ENCODE data around the gene IL13RA1. TPM values are rescaled to one million over a fixed set of nuclear protein-coding genes. Genes with fewer than 3 reads are reported as not detected.

Gene IL13RA1
- total and polyA plus RNA-seq, 8 donors = 18.5 to 110 (median 39.5) TPM

DNA sequence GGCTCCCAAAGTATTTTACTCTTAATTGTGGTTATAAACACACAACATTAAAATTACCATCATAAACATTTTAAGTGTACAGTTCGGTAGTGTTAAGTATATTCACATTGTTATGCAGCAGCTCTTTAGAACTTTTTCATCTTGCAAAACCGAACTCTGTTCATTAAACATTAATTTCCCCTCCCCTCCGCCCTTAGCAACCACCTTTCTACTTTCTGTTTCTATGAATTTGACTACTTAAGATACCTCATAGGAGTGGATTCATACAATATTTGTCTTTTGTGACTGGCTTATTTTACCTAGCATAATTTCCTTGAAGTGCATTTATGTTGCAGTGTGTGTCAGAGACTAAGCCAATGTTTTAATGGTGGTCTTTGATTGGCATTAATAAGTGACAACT, 32.6 kb downstream of the IL13RA1 start:
- TF ChIP-seq POLR2AphosphoS5 (IDR thresholded peaks at IDR 0.05) = no peak
- TF ChIP-seq EP300 (IDR thresholded peaks at IDR 0.05) = no peak
- no peak for TF ChIP-seq POLR2A (IDR thresholded peaks at IDR 0.05)
- TF ChIP-seq, protein P1, sequence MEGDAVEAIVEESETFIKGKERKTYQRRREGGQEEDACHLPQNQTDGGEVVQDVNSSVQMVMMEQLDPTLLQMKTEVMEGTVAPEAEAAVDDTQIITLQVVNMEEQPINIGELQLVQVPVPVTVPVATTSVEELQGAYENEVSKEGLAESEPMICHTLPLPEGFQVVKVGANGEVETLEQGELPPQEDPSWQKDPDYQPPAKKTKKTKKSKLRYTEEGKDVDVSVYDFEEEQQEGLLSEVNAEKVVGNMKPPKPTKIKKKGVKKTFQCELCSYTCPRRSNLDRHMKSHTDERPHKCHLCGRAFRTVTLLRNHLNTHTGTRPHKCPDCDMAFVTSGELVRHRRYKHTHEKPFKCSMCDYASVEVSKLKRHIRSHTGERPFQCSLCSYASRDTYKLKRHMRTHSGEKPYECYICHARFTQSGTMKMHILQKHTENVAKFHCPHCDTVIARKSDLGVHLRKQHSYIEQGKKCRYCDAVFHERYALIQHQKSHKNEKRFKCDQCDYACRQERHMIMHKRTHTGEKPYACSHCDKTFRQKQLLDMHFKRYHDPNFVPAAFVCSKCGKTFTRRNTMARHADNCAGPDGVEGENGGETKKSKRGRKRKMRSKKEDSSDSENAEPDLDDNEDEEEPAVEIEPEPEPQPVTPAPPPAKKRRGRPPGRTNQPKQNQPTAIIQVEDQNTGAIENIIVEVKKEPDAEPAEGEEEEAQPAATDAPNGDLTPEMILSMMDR (IDR thresholded peaks at IDR 0.05) = no peak

DNA sequence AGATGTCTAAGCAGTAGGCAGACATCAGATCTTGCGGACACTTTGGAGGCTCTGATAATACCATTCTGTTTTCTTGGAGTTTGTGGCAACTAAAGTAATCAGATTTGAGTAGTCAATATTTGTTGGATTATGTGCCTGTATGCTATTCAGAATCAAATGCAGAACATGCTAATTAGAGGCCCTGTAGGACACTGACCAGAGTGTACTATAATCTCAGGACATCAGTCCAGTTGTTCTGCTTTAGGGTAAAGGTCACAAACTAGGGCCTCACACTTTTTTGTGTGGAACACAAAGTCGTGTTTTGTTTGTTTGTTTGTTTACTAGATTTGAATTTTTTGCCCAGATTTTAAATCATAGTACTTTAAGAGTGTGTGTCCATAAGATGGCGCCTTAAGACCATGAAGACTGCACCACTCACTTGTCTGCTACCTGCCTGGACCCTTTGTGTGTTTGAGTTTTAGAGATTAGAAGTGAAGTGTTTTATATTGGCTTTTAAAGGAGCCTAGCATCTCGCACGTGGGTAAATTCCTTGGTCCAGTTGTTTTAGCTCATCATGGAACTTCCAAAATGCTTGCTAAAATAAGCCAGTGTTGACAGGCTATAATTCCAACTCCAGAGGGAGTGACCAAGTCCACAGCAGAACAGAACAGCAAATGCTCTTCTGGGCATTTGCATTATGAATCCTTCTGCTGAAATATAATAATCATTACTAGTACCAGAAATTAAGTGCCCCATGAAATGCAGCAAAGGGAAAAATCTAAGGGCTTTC, 34.7 kb downstream of the IL13RA1 start:
- H3K27me3 ChIP-seq = no peaks in the 10 kb centered on the region
- peak in 1 of 2 donors; percentile 38 for DNase-seq
- WGBS, 5 donors = 34 to 55% (median 47%) methylated on average over 5 of the region's 5 CpGs
- intact Hi-C loops (cut with DNase I; ENCODE audit: low total_unique reads) = no loop called here
- peaks cover 0 to 23% (median 12%) of the 10 kb centered on the region in 4 donors for H3K36me3 ChIP-seq
- H3K4me1 ChIP-seq = peaks cover 0 to 6% (median 3%) of the 10 kb centered on the region in 4 donors
- H3K4me3 ChIP-seq = no peak overlapping the region
- TF ChIP-seq POLR2AphosphoS5 (IDR thresholded peaks at IDR 0.05) (no peak), POLR2A (IDR thresholded peaks at IDR 0.05) (no peak), EP300 (IDR thresholded peaks at IDR 0.05) (no peak)
- TF ChIP-seq, protein P1 (IDR thresholded peaks at IDR 0.05) = no peak
- no peaks in the 10 kb centered on the region for H3K9me3 ChIP-seq
- peak overlapping the region in 1 of 5 donors; percentile 1 for H3K27ac ChIP-seq

More for the DNA sequence above, 32.6 kb downstream of the IL13RA1 start:
- intact Hi-C loops (cut with DNase I; ENCODE audit: low total_unique reads) = no loop called here
- Histone ChIP-seq H3K9me3 (no peaks in the 10 kb centered on the region), H3K4me3 (no peak overlapping the region), H3K27ac (no peak overlapping the region), H3K27me3 (no peaks in the 10 kb centered on the region), H3K4me1 (peaks cover 0 to 13% (median 3%) of the 10 kb centered on the region in 4 donors), H3K36me3 (peaks cover 0 to 21% (median 10%) of the 10 kb centered on the region in 4 donors)
- 44 to 70% (median 53%) methylated on average over 3 of the region's 3 CpGs for WGBS, 5 donors
- peak in 1 of 2 donors; percentile 42 for DNase-seq

DNA sequence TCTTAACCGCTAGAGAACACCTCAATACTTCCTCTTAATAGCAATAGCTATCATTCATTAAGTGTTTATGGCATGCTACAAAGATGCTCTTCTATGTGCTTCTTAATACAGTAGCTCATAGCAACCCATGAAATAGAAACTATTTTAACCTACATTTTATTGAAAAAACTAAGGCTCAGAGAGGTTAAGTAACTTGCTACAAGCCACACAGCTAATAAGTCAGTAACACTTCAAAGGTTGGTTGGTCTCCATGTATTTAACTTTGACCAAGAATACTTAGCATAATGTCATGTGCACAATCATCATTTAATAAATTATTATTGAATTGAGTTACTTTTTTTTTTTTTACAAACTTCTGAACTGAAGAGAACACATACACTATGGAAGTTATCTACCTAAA, 36.1 kb downstream of the IL13RA1 start:
- no peak for DNase-seq
- H3K27me3 ChIP-seq = no peaks in the 10 kb centered on the region
- 76 to 100% (median 92%) methylated on average over 1 of the region's 1 CpG for WGBS, 5 donors
- peaks cover 0 to 6% (median 3%) of the 10 kb centered on the region in 4 donors for H3K4me1 ChIP-seq
- no peak overlapping the region for H3K4me3 ChIP-seq
- no peaks in the 10 kb centered on the region for H3K9me3 ChIP-seq
- H3K36me3 ChIP-seq = peaks cover 0 to 28% (median 18%) of the 10 kb centered on the region in 4 donors
- no peak overlapping the region for H3K27ac ChIP-seq
- intact Hi-C loops (cut with DNase I; ENCODE audit: low total_unique reads) = no loop called here
- TF ChIP-seq EP300 (IDR thresholded peaks at IDR 0.05) = no peak
- TF ChIP-seq, protein P1 (IDR thresholded peaks at IDR 0.05) = no peak
- no peak for TF ChIP-seq POLR2AphosphoS5 (IDR thresholded peaks at IDR 0.05)
- no peak for TF ChIP-seq POLR2A (IDR thresholded peaks at IDR 0.05)

DNA sequence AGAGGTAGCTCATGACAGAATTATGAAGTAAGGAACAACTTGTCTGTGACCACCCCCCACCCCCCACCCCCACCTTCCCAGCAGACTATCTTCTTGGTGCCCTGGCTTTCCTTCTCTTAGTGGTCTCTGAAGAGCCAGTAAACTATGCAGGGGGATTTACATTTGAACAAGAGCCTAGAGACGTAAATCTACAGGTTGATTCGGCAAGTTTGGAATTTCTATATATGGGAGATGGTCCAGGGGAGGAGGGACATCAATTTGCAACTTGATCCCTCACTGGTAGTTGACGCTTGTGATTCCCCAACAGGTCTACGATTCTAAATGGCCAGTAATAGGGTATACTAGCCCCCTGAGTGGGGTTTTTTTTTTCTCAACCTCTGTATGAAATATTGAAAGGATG, 36.7 kb downstream of the IL13RA1 start:
- Histone ChIP-seq H3K4me3 (no peak overlapping the region), H3K9me3 (no peaks in the 10 kb centered on the region), H3K36me3 (peaks cover 0 to 29% (median 19%) of the 10 kb centered on the region in 4 donors), H3K27ac (no peak overlapping the region), H3K27me3 (no peaks in the 10 kb centered on the region), H3K4me1 (peaks cover 0 to 6% (median 3%) of the 10 kb centered on the region in 4 donors)
- 54 to 84% (median 63%) methylated on average over 4 of the region's 4 CpGs for WGBS, 5 donors
- TF ChIP-seq POLR2A (IDR thresholded peaks at IDR 0.05) = no peak
- TF ChIP-seq POLR2AphosphoS5 (IDR thresholded peaks at IDR 0.05) = no peak
- TF ChIP-seq, protein P1 (IDR thresholded peaks at IDR 0.05) = no peak
- TF ChIP-seq EP300 (IDR thresholded peaks at IDR 0.05) = no peak
- intact Hi-C loops (cut with DNase I; ENCODE audit: low total_unique reads) = no loop called here
- no peak for DNase-seq

Data from stomach (tissue), 9 donors.